Mesangial cell (primary cell): ENCODE data around the gene NDOR1. TPM values are rescaled to one million over a fixed set of nuclear protein-coding genes. Genes with fewer than 3 reads are reported as not detected.

Source experiments
- total RNA-seq: library from RNA; depleted of rRNA; stranded (reverse); fragments of >200 nt; gene quantifications from 2 replicates; pipeline ENCODE4 v1.2.3, GENCODE V29; 2015

The NDOR1 gene
- total RNA-seq, 1 donor from 2014 or later, result 15.2 TPM

Other genes starting within 250 kb of the NDOR1 start
- gene PTGDS, start 228.2 kb upstream of the NDOR1 start, total RNA-seq, result 4.2 and 463 TPM in 2 replicates
- gene LCNL1, start 222.7 kb upstream of the NDOR1 start, total RNA-seq, result 2.5 TPM in 1 of 2 replicates, not detected in the other
- 49.2 and 65.2 TPM in 2 replicates for gene PAXX, start 213.3 kb upstream of the NDOR1 start, total RNA-seq
- gene CLIC3, start 209.1 kb upstream of the NDOR1 start, total RNA-seq, result 16.5 and 47.4 TPM in 2 replicates
- gene ABCA2, start 177.5 kb upstream of the NDOR1 start, total RNA-seq, result 7.7 and 44.4 TPM in 2 replicates
- not detected in 2 replicates for gene FUT7, start 173.6 kb upstream of the NDOR1 start, total RNA-seq
- 44.0 and 65.8 TPM in 2 replicates for gene NPDC1, start 159.5 kb upstream of the NDOR1 start, total RNA-seq
- not detected in 2 replicates for gene ENTPD2, start 151.6 kb upstream of the NDOR1 start, total RNA-seq
- 3.5 and 52.6 TPM in 2 replicates for gene SAPCD2, start 135.1 kb upstream of the NDOR1 start, total RNA-seq
- gene UAP1L1, start 128.2 kb upstream of the NDOR1 start, total RNA-seq, result 6.4 and 13.4 TPM in 2 replicates
- 72.8 and 125 TPM in 2 replicates for gene MAN1B1, start 118.7 kb upstream of the NDOR1 start, total RNA-seq
- 65.3 and 87.8 TPM in 2 replicates for gene DPP7, start 91.0 kb upstream of the NDOR1 start, total RNA-seq
- 0.13 TPM in 1 of 2 replicates, not detected in the other for gene GRIN1, start 66.5 kb upstream of the NDOR1 start, total RNA-seq
- gene LRRC26, start 35.6 kb upstream of the NDOR1 start, total RNA-seq, result 0.16 TPM in 1 of 2 replicates, not detected in the other
- not detected in 2 replicates for gene TMEM210, start 33.6 kb upstream of the NDOR1 start, total RNA-seq
- 19.6 and 22.9 TPM in 2 replicates for gene ANAPC2, start 17.1 kb upstream of the NDOR1 start, total RNA-seq
- 79.7 and 97.1 TPM in 2 replicates for gene SSNA1, start 17.0 kb upstream of the NDOR1 start, total RNA-seq
- 9.5 and 9.6 TPM in 2 replicates for gene TPRN, start 5.0 kb upstream of the NDOR1 start, total RNA-seq
- 36.0 and 40.9 TPM in 2 replicates for gene TMEM203, start 52 bp upstream of the NDOR1 start, total RNA-seq
- 1.6 and 5.3 TPM in 2 replicates for gene RNF208, start 16.5 kb downstream of the NDOR1 start, total RNA-seq
- gene CYSRT1, start 19.5 kb downstream of the NDOR1 start, total RNA-seq, result 0.49 and 2.9 TPM in 2 replicates
- 0.25 TPM in 1 of 2 replicates, not detected in the other for gene RNF224, start 21.8 kb downstream of the NDOR1 start, total RNA-seq
- not detected in 2 replicates for gene SLC34A3, start 25.2 kb downstream of the NDOR1 start, total RNA-seq
- 179 and 1,107 TPM in 2 replicates for gene TUBB4B, start 35.6 kb downstream of the NDOR1 start, total RNA-seq
- not detected in 2 replicates for gene STPG3, start 45.6 kb downstream of the NDOR1 start, total RNA-seq
- 56.2 and 81.0 TPM in 2 replicates for gene NELFB, start 49.6 kb downstream of the NDOR1 start, total RNA-seq
- gene TOR4A, start 72.0 kb downstream of the NDOR1 start, total RNA-seq, result 50.8 and 52.1 TPM in 2 replicates
- gene NRARP, start 96.6 kb downstream of the NDOR1 start, total RNA-seq, result 0.38 and 1.8 TPM in 2 replicates
- gene EXD3, start 217.5 kb downstream of the NDOR1 start, total RNA-seq, result 5.4 and 22.3 TPM in 2 replicates
- gene NOXA1, start 217.7 kb downstream of the NDOR1 start, total RNA-seq, result 0.33 and 2.3 TPM in 2 replicates
- gene ENTPD8, start 235.7 kb downstream of the NDOR1 start, total RNA-seq, result 0.38 TPM in 1 of 2 replicates, not detected in the other